OCI-LY7 (cell line): ENCODE data around the gene DCP2. TPM values are rescaled to one million over a fixed set of nuclear protein-coding genes. Genes with fewer than 3 reads are reported as not detected.

Experiments
- BruUV-seq: library from RNA; stranded (reverse); fragments of 400-500 nt; replicated peaks from 2 replicates; lab custom pipeline; 2021; lab: Mats Ljungman, UMichigan
- CTCF ChIA-PET: fragments of 300-600 bp; sonication (Branson Sonifier 250); formaldehyde crosslinking; loops from one replicate; lab custom pipeline; 2022; ENCODE audit warnings: antibody characterized with exemption; ENCODE audit not compliant: unreplicated experiment; lab: Charles Lee
- POLR2A ChIA-PET: fragments of 300-600 bp; sonication (Branson Sonifier 250); formaldehyde crosslinking; loops from one replicate; lab custom pipeline; 2022; ENCODE audit warnings: antibody characterized with exemption; lab: Charles Lee
- DNase-seq: peaks from one replicate; pipeline ENCODE4 v3.0.0-alpha.2; 2015; ENCODE audit warnings: low spot score
- H2AFZ ChIP-seq: fragments of 200-600 bp; sonication (generic), shearing (Covaris generic); 2 replicates; pipeline ENCODE4 v1.6.1; 2014; ENCODE audit warnings: mild to moderate bottlenecking, antibody characterized with exemption, low read length, moderate library complexity
- H3K27ac ChIP-seq: fragments of 200-600 bp; sonication (generic); 2 replicates; pipeline ENCODE4 v1.5.1; 2014; ENCODE audit warnings: mixed run types, low read depth, mild to moderate bottlenecking, moderate library complexity, low read length, inconsistent platforms; ENCODE audit not compliant: poor library complexity, severe bottlenecking
- H3K36me3 ChIP-seq: fragments of 200-600 bp; sonication (generic); 2 replicates; pipeline ENCODE4 v1.6.1; 2014; ENCODE audit warnings: mild to moderate bottlenecking, antibody characterized with exemption, low read length, moderate library complexity, mixed read lengths; ENCODE audit not compliant: insufficient read depth
- H3K4me1 ChIP-seq: fragments of 200-600 bp; sonication (generic); 2 replicates; pipeline ENCODE4 v1.5.1; 2014; ENCODE audit warnings: mild to moderate bottlenecking, low read length; ENCODE audit not compliant: insufficient read depth, poor library complexity, severe bottlenecking
- H3K4me2 ChIP-seq: fragments of 200-600 bp; sonication (generic); 2 replicates; pipeline ENCODE4 v1.6.1; 2014; ENCODE audit warnings: mild to moderate bottlenecking, low read length
- H3K4me3 ChIP-seq: fragments of 200-600 bp; sonication (generic); 2 replicates; pipeline ENCODE4 v1.5.1; 2014; ENCODE audit warnings: mild to moderate bottlenecking, low read depth, low read length; ENCODE audit not compliant: poor library complexity, severe bottlenecking
- H3K79me2 ChIP-seq: fragments of 200-600 bp; sonication (generic); 2 replicates; pipeline ENCODE4 v1.6.1; 2016; ENCODE audit warnings: low read depth, mild to moderate bottlenecking, low read length, moderate library complexity, mixed read lengths; ENCODE audit not compliant: insufficient read depth
- H3K9me2 ChIP-seq: fragments of 200-600 bp; sonication (generic); 2 replicates; pipeline ENCODE4 v1.6.1; 2016; ENCODE audit warnings: mild to moderate bottlenecking, low read length, mixed read lengths; ENCODE audit not compliant: insufficient read depth
- H3K9me3 ChIP-seq: fragments of 200-600 bp; sonication (generic); 2 replicates; pipeline ENCODE4 v1.6.1; 2014; ENCODE audit warnings: mild to moderate bottlenecking, mixed run types, low read length, mixed read lengths
- H4K20me1 ChIP-seq: fragments of 200-600 bp; sonication (generic); 2 replicates; pipeline ENCODE4 v1.6.1; 2014; ENCODE audit warnings: mild to moderate bottlenecking, antibody characterized with exemption, low read length, moderate library complexity, mixed read lengths; ENCODE audit not compliant: insufficient read depth
- EZH2phosphoT487 ChIP-seq: fragments of 200-600 bp; sonication (generic); IDR thresholded peaks from 2 replicates; pipeline ENCODE4 v1.6.1; 2018; ENCODE audit warnings: low read depth, borderline replicate concordance, mild to moderate bottlenecking, mixed run types, antibody characterized with exemption, low read length, moderate library complexity, mixed read lengths
- intact Hi-C: fragments of 100-400 bp; cut with micrococcal nuclease; formaldehyde crosslinking; loops from one replicate; pipeline ENCODE4 v1.10.0; 2022; ENCODE audit not compliant: unreplicated experiment
- total RNA-seq, 2 experiments: library from RNA; depleted of rRNA in 1 of 2; stranded (reverse); fragments of >200 nt in 1 of 2; shearing (Covaris generic) in 1 of 2; gene quantifications; 2 replicates each; pipeline ENCODE4 v1.2.3, GENCODE V29; 2014 to 2022
- TF ChIP-seq, protein P1 (sequence below): fragments of 200-600 bp; sonication (generic); conservative IDR thresholded peaks from 2 replicates; pipeline ENCODE4 v1.5.1; 2014; ENCODE audit warnings: mild to moderate bottlenecking, antibody characterized with exemption, low read length, moderate library complexity, mixed read lengths

DCP2 gene
- total RNA-seq, 2 experiments from 2014 or later, result 81.3 to 139 TPM

DNA sequence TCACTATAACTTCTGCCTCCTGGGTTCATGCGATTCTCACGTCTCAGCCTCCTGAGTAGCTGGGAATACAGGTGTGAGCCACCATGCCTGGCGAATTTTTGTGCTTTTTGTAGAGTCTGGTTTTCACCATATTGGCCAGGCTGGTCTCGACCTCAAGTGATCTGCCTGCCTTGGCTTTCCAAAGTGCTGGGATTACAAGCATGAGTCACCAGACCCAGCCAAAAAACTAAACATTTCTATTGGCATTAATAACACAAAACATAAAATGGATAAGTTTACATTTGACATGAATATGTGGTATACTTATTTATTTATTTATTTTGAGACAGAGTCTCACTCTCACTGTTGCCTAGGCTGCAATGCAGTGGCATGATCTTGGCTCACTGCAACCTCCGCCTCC lies 40.9 kb upstream of the DCP2 start:
- CTCF ChIA-PET, result no interaction called here
- H3K27ac ChIP-seq, result no peak overlapping the region
- no peaks in the 10 kb centered on the region for H4K20me1 ChIP-seq
- H2AFZ ChIP-seq, result no peak overlapping the region
- H3K9me2 ChIP-seq, result no peaks in the 10 kb centered on the region
- no peaks in the 10 kb centered on the region for H3K36me3 ChIP-seq
- intact Hi-C loops, result no loop called here
- POLR2A ChIA-PET, result no interaction called here
- no peak for DNase-seq
- no peak for TF ChIP-seq EZH2phosphoT487
- TF ChIP-seq, protein P1, sequence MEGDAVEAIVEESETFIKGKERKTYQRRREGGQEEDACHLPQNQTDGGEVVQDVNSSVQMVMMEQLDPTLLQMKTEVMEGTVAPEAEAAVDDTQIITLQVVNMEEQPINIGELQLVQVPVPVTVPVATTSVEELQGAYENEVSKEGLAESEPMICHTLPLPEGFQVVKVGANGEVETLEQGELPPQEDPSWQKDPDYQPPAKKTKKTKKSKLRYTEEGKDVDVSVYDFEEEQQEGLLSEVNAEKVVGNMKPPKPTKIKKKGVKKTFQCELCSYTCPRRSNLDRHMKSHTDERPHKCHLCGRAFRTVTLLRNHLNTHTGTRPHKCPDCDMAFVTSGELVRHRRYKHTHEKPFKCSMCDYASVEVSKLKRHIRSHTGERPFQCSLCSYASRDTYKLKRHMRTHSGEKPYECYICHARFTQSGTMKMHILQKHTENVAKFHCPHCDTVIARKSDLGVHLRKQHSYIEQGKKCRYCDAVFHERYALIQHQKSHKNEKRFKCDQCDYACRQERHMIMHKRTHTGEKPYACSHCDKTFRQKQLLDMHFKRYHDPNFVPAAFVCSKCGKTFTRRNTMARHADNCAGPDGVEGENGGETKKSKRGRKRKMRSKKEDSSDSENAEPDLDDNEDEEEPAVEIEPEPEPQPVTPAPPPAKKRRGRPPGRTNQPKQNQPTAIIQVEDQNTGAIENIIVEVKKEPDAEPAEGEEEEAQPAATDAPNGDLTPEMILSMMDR, result no peak
- no peaks in the 10 kb centered on the region for H3K9me3 ChIP-seq
- peaks cover 20% of the 10 kb centered on the region for H3K4me1 ChIP-seq
- no peak overlapping the region for H3K4me2 ChIP-seq
- H3K79me2 ChIP-seq, result no peaks in the 10 kb centered on the region
- no TSS peak for BruUV-seq
- no peak overlapping the region for H3K4me3 ChIP-seq

DNA sequence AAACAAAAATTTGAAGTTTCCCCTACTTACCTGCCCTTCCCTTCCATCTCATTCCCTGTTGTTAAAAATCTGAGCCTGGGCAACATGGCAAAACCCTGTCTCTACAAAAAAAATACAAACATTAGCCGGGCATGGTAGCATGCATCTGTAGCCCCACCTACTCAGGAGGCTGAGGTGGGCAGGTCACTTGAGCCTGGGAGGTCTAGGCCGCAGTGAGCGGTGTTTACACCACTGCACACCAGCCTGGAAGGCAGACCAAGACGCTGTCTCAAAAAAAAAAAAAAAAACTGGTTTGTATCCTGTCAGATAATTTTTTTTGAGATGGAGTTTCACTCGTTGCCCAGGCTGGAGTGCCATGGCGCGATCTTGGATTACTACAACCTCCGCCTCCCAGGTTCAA lies 38.3 kb upstream of the DCP2 start:
- H3K79me2 ChIP-seq, result no peaks in the 10 kb centered on the region
- no peaks in the 10 kb centered on the region for H3K9me3 ChIP-seq
- TF ChIP-seq, protein P1, result no peak
- no peak for TF ChIP-seq EZH2phosphoT487
- H4K20me1 ChIP-seq, result no peaks in the 10 kb centered on the region
- no peak overlapping the region for H3K4me3 ChIP-seq
- CTCF ChIA-PET, result no interaction called here
- POLR2A ChIA-PET, result interaction anchor here (0.6 to 0.7 kb wide), 2 partner anchors 18 to 38 kb away, joined by 3 to 6 read pairs; partner anchors contain the start of gene DCP2
- H3K36me3 ChIP-seq, result no peaks in the 10 kb centered on the region
- peaks cover 5% of the 10 kb centered on the region for H3K4me1 ChIP-seq
- no peak for DNase-seq
- H3K27ac ChIP-seq, result no peak overlapping the region
- no peak overlapping the region for H3K4me2 ChIP-seq
- intact Hi-C loops, result no loop called here
- no TSS peak for BruUV-seq
- no peak overlapping the region for H2AFZ ChIP-seq
- H3K9me2 ChIP-seq, result no peaks in the 10 kb centered on the region

DNA sequence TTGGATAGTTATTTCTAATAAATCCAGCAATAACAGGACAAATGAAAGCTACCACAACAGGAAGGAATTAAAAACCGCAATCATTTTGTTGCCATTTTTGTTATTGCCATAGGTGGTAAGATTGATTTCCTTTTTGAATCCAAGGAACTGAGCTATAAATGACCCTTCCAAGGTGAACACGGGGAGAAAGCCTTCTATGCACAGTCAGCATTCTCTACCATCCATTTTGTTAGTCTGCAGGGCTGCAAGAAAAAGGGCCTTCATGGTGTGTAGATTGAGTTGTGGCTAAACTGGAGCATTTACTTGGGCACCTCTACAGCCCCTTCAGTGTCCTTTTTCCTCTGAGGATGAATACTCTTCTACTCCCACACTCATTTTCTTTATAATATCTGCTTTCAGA lies 35.9 kb upstream of the DCP2 start:
- H3K36me3 ChIP-seq, result no peaks in the 10 kb centered on the region
- no peak overlapping the region for H2AFZ ChIP-seq
- no peak for DNase-seq
- ChIA-PET POLR2A (interaction anchor here (0.7 to 1.4 kb wide), 4 partner anchors 11 to 37 kb away, joined by 3 to 4 read pairs (median 3); no protein-coding TSS in a partner anchor), CTCF (no interaction called here)
- no peaks in the 10 kb centered on the region for H3K9me2 ChIP-seq
- H3K79me2 ChIP-seq, result no peaks in the 10 kb centered on the region
- intact Hi-C loops, result no loop called here
- H3K4me3 ChIP-seq, result no peak overlapping the region
- H4K20me1 ChIP-seq, result no peaks in the 10 kb centered on the region
- TF ChIP-seq EZH2phosphoT487, result no peak
- TF ChIP-seq, protein P1, result no peak
- H3K27ac ChIP-seq, result no peak overlapping the region
- no peaks in the 10 kb centered on the region for H3K9me3 ChIP-seq
- H3K4me1 ChIP-seq, result peaks cover 8% of the 10 kb centered on the region
- no TSS peak for BruUV-seq
- no peak overlapping the region for H3K4me2 ChIP-seq
